Esophagus muscularis mucosa (tissue), 4 donors: ENCODE results near the gene PPP1R3F.

Experiments
- CTCF ChIP-seq, 3 experiments: fragments of 200-600 bp in 2 of 3; fragments of 450-650 bp in 1 of 3; sonication (generic) in 2 of 3; IDR thresholded peaks; one replicate each; pipeline ENCODE4 v1.5.1; 2017 to 2019; ENCODE audit warnings: antibody characterized with exemption in 3 of 3, mild to moderate bottlenecking in 2 of 3, moderate library complexity in 1 of 3
- EP300 ChIP-seq: sonication (generic); formaldehyde crosslinking; IDR thresholded peaks from one replicate; pipeline ENCODE4 v1.6.1; 2017; ENCODE audit warnings: antibody characterized with exemption
- POLR2A ChIP-seq: fragments of 450-650 bp; IDR thresholded peaks from one replicate; pipeline ENCODE4 v1.6.1; 2017; ENCODE audit warnings: antibody characterized with exemption, moderate library complexity, mild to moderate bottlenecking, low read depth
- POLR2AphosphoS5 ChIP-seq, 2 donors: sonication (generic); formaldehyde crosslinking; IDR thresholded peaks; one replicate each; pipeline ENCODE4 v1.6.1; 2017; ENCODE audit warnings: antibody characterized with exemption in 2 of 2

DNA sequence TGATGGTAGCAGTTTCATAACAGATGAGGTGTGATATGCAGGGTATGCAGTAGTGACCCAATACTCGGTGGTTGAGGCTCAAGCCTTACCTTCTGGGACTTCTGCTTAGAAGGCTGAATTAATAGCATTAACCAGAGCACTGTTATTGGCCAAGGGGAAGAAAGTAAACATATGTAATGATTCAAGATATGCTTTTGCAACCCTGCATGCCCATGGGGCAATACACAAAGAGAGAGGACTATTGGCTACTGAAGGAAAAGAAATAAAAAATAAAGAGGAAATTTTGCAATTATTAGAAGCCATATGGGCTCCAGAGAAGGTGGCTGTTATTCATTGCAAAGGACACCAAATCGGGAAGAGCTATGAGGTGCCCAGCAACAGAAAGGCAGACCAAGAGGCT, 42.6 kb downstream of the PPP1R3F start:
- TF ChIP-seq POLR2A (no peak), CTCF (IDR thresholded peaks at IDR 0.05) (no peak), EP300 (no peak), POLR2AphosphoS5 (IDR thresholded peaks at IDR 0.05) (no peak)
